GM21717 (cell line): ENCODE measurements around the gene RFNG.

Source experiments
- ATAC-seq: cut with Tn5 transposase; IDR thresholded peaks from one replicate; pipeline ENCODE4 v1.9.1; 2021; ENCODE audit warnings: mild to moderate bottlenecking, moderate library complexity; ENCODE audit not compliant: unreplicated experiment

Gene RFNG

GRCh38 chr17:82059272-82060000 is 7.8 kb upstream of the RFNG start:
- no peak for ATAC-seq

GRCh38 chr17:82058855-82059249 is 7.2 kb upstream of the RFNG start:
- ATAC-seq: no peak

GRCh38 chr17:82058230-82058854 is 6.7 kb upstream of the RFNG start:
- no peak for ATAC-seq

- ATAC-seq: no peak
Measured at GRCh38 chr17:82056729-82057621, 5.4 kb upstream of the RFNG start.

DNA sequence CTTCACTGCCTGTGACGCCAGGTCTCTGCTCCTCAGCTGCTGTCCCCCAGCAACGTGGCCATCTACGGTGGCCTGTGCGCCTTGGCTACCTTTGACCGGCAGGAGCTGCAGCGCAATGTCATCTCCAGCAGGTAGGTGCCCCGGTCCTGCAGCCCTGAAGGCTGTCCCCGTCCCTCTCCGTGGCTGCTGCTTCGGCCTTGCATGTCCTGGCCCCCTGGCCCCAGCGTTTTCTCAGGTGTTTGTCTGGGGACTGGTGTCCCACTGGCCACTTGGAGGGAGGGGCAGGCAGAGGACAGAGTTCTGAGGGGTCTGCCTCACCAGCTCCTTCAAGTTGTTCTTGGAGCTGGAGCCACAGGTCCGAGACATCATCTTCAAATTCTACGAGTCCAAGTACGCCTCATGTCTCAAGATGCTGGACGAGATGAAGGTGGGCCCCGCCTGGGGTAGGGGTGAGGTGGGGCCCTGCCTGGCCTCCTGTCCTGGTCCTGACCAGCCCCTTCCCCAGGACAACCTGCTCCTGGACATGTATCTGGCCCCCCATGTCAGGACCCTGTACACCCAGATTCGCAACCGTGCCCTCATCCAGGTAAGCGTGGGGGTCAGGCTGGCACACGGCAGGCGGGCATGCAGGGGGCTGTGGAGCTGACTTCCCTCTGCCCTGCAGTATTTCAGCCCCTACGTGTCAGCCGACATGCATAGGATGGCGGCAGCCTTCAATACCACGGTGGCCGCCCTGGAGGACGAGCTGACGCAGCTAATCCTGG is 4.5 kb upstream of the RFNG start:
- ATAC-seq: no peak

GRCh38 chr17:82055023-82055964 is 3.7 kb upstream of the RFNG start:
- no peak for ATAC-seq

GRCh38 chr17:82054351-82055022 is 2.9 kb upstream of the RFNG start:
- no peak for ATAC-seq

DNA sequence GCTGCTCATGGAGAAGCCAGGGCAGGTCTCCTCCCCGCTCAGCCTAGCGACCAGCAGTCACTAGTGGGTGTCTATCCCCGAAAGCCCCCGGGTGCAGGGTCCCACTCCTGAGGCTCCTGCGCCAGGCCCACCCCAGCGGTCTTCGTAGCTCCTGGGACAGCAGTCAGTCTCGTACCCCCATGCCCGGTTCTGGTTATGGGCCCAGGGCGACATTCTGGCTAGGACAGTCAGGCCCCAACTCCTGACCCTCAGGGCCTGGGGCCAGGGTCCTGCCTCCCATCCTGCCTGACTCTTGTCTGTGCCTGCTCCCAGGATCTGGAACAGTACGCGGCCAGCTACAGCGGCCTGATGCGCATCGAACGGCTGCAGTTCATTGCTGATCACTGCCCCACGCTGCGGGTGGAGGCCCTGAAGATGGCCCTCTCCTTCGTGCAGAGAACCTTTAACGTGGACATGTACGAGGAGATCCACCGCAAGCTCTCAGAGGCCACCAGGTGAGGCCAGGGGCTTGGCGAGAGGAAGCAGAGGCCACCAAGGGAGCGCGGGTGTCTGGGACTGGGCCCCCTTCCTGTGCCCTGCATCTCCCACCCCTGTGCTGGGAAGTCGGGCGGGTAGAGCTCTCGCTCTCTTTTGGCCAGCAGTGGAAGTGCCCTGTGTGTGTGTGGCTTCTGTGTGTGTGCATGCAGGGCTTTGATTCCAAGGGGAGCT is 2.1 kb upstream of the RFNG start:
- no peak for ATAC-seq

DNA sequence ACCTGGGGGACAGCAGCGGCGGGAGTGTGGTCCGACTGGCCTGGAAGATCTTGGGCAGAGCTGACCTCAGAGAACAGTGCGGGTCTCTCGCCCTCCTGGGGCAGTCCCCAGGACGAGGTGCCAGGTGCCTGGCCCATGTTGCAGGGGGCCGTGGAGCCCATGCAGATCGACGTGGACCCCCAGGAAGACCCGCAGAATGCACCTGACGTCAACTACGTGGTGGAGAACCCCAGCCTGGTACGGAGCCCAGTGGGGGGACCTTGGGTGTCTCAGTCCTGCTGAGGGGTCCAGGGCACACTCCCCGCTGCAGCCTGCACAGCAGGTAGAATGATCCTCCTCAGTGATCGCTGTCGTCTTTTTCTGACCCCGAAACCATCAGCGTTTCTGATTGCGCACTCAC is 1.5 kb upstream of the RFNG start:
- ATAC-seq: no peak

GRCh38 chr17:82052638-82053059 is 1.0 kb upstream of the RFNG start:
- ATAC-seq: no peak

DNA sequence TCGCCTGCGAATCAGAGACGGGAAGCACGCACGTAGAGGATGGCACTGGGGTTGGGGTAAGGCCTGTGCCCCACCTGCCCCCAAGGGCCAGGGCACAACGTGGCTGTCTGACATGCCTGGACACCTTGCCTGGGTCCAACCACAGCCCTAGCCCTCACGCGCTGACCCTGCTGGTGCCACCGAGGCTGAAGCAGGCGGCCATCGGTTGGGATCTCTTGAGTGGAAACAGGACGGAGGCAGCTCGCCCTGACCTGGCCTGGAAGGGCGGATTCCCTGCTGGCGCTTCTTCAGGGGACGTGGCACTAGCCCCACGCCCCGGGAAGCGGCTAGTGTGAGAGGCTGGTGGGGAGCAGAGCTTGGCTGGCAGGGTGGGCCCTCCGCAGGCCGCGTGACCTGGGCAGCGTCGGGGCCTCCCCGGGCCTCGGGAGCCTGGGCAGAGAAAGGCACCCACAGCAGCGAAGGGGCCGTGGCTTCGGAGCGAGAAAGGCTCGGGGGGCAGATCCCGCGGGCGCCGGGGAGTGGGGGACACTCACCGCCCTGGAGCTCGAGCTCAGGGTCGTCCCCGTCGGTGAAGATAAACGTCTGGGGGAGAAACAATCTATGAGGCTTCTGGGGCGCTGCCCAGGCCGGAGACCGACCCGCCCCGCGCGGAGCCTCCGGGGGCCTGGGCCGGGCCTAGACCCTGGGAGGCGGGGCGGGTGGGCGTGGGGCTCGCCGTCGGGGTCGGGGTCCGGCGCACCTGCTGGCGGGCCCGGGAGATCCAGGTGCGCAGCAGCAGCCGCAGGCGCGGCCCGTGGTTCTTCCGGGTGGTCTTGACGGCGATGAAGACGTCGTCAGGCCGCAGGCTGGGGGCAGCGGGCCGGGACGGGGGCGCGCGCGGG is 610 bp downstream of the RFNG start:
- ATAC-seq: no peak

DNA sequence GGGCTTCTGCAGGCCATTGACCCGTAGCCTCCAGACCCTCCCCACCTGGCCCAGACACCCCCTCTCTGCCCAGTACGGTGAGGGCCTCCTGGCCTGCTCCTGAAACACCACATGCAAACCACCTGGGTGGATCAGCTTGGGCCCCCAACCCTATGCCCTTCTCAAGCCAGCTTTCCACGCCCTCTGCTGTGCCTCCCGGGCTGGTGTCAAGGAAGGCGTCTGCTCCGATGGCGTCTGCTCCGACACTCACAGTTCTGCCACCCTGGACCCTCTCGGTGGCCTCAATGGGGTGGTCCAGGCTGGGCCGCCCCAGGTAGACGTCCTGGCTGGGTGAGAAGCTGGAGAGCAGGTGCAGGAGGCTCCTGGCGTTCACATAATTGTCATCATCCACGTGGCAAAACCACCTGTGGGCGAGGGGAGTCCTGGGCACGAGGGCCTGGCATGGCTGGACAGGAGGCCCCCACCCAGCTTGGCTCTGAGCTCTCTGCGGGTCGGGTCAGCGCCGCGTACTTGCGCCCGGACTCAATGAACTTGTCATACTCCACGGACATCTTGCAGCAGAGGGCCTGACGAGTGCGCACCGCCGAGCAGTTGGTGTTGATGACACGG is 1.4 kb downstream of the RFNG start:
- ATAC-seq: no peak

DNA sequence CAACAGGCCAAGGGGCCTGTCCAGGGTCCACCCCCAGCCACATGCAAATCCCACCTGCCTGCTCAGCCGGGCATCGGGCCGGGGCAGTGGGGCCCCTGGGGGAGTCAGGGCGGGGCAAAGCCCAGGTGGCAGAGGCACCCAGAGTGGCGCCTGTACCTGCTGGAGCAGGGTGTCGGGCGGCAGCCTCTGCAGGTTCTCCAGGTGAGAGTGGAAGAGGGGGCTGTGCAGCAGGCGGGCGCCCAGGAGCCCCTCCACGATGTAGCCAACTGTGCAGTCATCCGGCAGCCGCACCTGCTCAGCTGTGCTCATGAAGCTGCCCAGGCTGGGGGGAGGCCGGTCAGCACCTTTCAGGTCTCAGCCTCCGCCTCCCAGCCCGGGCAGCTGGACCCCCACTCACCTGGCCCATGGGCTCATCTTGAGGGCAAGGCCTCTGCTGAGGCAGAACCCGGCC is 2.1 kb downstream of the RFNG start:
- ATAC-seq: no peak

DNA sequence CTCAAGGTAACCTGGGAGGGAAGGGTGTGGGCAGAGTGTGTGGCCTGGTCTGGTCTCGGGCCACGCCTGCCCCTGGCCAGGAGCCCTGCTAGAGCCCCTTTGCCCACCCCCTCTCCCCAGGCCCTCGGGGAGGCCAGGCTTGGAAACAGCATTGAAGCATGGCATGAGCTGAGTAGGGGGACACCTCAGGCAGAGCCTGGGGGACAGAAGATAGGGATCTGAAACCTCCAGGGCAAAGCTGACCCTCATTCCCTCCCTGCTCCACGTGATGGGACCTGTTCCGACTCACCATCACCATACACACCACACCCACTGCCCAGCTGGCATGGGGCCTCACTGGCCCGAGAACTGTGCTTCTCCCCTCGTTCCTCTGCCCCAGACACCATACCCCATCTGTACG is 2.5 kb downstream of the RFNG start:
- no peak for ATAC-seq

GRCh38 chr17:82048571-82048971 is 3.0 kb downstream of the RFNG start:
- ATAC-seq: no peak

- ATAC-seq: no peak
Measured at GRCh38 chr17:82047914-82048570, 3.6 kb downstream of the RFNG start.

DNA sequence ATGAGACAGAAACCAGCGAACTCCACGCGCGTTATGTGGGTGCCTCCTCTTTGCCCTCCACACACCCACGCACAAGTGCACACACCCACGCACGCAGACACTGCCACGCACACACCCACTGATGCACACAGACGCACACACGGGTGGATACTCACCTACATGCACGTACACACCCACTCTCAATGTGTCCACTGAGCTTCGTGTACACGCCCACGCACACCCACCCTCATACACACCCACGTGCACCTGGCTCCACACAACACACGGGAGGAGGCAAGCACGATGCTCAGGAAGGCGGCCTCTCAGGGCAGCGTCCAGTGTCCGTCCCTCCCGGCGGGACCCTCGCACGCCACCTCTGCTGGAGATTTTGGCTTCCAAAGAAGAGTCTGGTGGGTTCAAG is 4.2 kb downstream of the RFNG start:
- ATAC-seq: no peak
